A673 (cell line): Measurements from ENCODE around the gene DENND1A. TPM values are rescaled to one million over a fixed set of nuclear protein-coding genes. Genes with fewer than 3 reads are reported as not detected.

Experiments
- BruUV-seq: library from RNA; stranded (reverse); fragments of 400-500 nt; replicated peaks from 2 replicates; lab custom pipeline; 2021; lab: Mats Ljungman, UMichigan
- CTCF ChIA-PET: fragments of 300-600 bp; sonication (Branson Sonifier 250); formaldehyde crosslinking; loops from one replicate; lab custom pipeline; 2022; ENCODE audit warnings: antibody characterized with exemption; lab: Charles Lee
- POLR2A ChIA-PET: fragments of 300-600 bp; sonication (Branson Sonifier 250); formaldehyde crosslinking; loops from one replicate; lab custom pipeline; 2022; ENCODE audit warnings: antibody characterized with exemption; ENCODE audit not compliant: low non-redundant PET; lab: Charles Lee
- DNase-seq: peaks from one replicate; pipeline ENCODE4 v3.0.0-alpha.2; 2015; ENCODE audit warnings: low spot score
- H3K27ac ChIP-seq: fragments of 200-600 bp; sonication (generic); 2 replicates; pipeline ENCODE4 v1.5.1; 2016; ENCODE audit warnings: mixed run types, low read depth, mild to moderate bottlenecking, mixed read lengths, antibody characterized with exemption, low read length; ENCODE audit not compliant: poor library complexity, severe bottlenecking
- H3K27me3 ChIP-seq: fragments of 200-600 bp; sonication (generic); replicated peaks from 2 replicates; pipeline ENCODE4 v1.6.1; 2017; ENCODE audit warnings: mixed run types, low read depth, mild to moderate bottlenecking, mixed read lengths, antibody characterized with exemption, low read length; ENCODE audit not compliant: insufficient read depth, poor library complexity
- H3K36me3 ChIP-seq: fragments of 200-600 bp; sonication (generic); 2 replicates; pipeline ENCODE4 v1.6.1; 2016; ENCODE audit warnings: mixed run types, mild to moderate bottlenecking, mixed read lengths, antibody characterized with exemption, low read length; ENCODE audit not compliant: insufficient read depth, poor library complexity, severe bottlenecking
- H3K4me1 ChIP-seq: fragments of 200-600 bp; sonication (generic); 2 replicates; pipeline ENCODE4 v1.6.1; 2017; ENCODE audit warnings: mixed run types, mild to moderate bottlenecking, mixed read lengths, antibody characterized with exemption, low read length; ENCODE audit not compliant: insufficient read depth, poor library complexity, severe bottlenecking
- H3K4me3 ChIP-seq: fragments of 200-600 bp; sonication (generic); 2 replicates; pipeline ENCODE4 v1.5.1; 2016; ENCODE audit warnings: low read depth, mixed run types, mild to moderate bottlenecking, mixed read lengths, low read length; ENCODE audit not compliant: poor library complexity, severe bottlenecking
- H3K9me3 ChIP-seq: fragments of 200-600 bp; sonication (generic); 2 replicates; pipeline ENCODE4 v1.6.1; 2016; ENCODE audit warnings: mixed run types, low read depth, mild to moderate bottlenecking, mixed read lengths, antibody characterized with exemption, low read length; ENCODE audit not compliant: poor library complexity, severe bottlenecking
- EZH2 ChIP-seq: fragments of 200-600 bp; sonication (generic); IDR thresholded peaks from 2 replicates; pipeline ENCODE4 v1.6.1; 2017; ENCODE audit warnings: borderline replicate concordance, low read depth, mild to moderate bottlenecking, mixed read lengths, antibody characterized with exemption, low read length; ENCODE audit not compliant: poor library complexity, severe bottlenecking
- intact Hi-C: fragments of 100-400 bp; cut with micrococcal nuclease; formaldehyde crosslinking; loops from one replicate; pipeline ENCODE4 v1.10.0; 2022; ENCODE audit not compliant: unreplicated experiment
- total RNA-seq: library from RNA; stranded (reverse); gene quantifications from 2 replicates; pipeline ENCODE4 v1.2.3, GENCODE V29; 2021
- TF ChIP-seq, protein P1 (sequence below): fragments of 300-800, 200-600 bp; sonication (generic); conservative IDR thresholded peaks from 2 replicates; pipeline ENCODE4 v1.5.1; 2017; ENCODE audit warnings: low read depth, mild to moderate bottlenecking, antibody characterized with exemption, low read length, moderate library complexity, mixed read lengths

The DENND1A gene
- total RNA-seq, 1 experiment from 2014 or later = 12.0 TPM

DNA sequence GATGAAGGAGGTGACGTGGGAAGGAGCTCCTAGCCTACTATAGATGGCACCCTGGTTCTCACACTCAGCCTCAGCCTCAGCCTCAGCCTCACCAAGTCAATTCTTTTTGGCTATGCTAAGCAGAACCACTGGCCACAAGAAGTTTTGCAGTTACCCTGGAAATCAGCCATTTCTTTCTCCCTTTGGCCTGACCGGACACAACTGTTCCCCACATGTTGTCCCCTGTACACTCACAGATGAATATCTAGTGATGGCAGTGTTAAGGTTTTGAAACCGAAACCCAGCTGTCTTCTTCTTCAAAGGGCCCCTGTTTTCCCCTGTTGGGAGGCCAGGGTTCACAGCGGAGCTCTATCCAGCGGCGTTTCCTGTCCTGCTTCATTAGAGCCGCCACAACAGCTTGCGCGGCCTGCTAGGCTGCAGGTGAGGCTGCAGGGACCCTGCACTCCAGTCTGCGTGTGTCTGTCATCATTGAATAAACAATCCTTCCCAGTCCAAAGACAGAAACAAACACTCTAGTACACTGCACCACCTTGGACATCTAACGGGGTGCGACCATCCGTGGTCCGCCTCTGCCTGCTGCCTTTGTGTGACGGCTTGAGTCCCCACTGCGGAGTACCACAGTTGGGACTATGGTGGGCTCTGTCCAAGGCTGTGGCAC lies 250.5 kb downstream of the DENND1A start:
- Histone ChIP-seq H3K27ac (no peak overlapping the region), H3K4me1 (no peaks in the 10 kb centered on the region), H3K27me3 (peaks cover 3% of the 10 kb centered on the region), H3K4me3 (no peak overlapping the region), H3K36me3 (no peaks in the 10 kb centered on the region), H3K9me3 (no peaks in the 10 kb centered on the region)
- no TSS peak for BruUV-seq
- no peak for DNase-seq
- ChIA-PET POLR2A (interaction anchor here (0.5 kb wide), 1 partner anchor 1544 kb away, joined by 3 read pairs; no protein-coding TSS in a partner anchor), CTCF (no interaction called here)
- intact Hi-C loops = no loop called here
- no peak for TF ChIP-seq EZH2
- TF ChIP-seq, protein P1, sequence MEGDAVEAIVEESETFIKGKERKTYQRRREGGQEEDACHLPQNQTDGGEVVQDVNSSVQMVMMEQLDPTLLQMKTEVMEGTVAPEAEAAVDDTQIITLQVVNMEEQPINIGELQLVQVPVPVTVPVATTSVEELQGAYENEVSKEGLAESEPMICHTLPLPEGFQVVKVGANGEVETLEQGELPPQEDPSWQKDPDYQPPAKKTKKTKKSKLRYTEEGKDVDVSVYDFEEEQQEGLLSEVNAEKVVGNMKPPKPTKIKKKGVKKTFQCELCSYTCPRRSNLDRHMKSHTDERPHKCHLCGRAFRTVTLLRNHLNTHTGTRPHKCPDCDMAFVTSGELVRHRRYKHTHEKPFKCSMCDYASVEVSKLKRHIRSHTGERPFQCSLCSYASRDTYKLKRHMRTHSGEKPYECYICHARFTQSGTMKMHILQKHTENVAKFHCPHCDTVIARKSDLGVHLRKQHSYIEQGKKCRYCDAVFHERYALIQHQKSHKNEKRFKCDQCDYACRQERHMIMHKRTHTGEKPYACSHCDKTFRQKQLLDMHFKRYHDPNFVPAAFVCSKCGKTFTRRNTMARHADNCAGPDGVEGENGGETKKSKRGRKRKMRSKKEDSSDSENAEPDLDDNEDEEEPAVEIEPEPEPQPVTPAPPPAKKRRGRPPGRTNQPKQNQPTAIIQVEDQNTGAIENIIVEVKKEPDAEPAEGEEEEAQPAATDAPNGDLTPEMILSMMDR = no peak

DNA sequence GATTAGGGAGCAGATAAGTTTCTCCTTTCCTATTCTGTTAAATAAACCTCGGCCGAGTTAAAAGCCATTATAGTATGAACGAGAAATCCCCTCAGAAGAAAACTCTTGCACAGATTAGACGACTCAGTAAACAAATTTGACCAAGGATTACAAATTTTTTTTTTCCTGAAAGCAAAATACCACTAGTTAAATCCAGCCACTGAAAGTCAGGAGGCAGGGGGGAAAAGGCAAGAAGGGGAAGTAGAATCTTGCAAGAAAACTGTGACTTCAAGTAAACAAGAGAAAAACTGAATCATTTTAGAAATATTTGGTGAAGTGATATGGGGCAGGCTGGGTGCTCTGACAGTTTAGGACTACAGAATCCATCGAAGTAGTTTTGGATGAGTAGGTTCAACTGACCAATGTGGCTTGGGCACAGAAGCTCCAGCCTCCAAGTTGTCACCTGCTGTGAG lies 251.0 kb downstream of the DENND1A start:
- TF ChIP-seq EZH2 = no peak
- TF ChIP-seq, protein P1 = no peak
- POLR2A ChIA-PET = interaction anchor here (0.5 kb wide), 1 partner anchor 1544 kb away, joined by 3 read pairs; no protein-coding TSS in a partner anchor
- no peak overlapping the region for H3K4me3 ChIP-seq
- H3K27ac ChIP-seq = no peak overlapping the region
- H3K36me3 ChIP-seq = no peaks in the 10 kb centered on the region
- no TSS peak for BruUV-seq
- intact Hi-C loops = no loop called here
- H3K4me1 ChIP-seq = no peaks in the 10 kb centered on the region
- peaks cover 3% of the 10 kb centered on the region for H3K27me3 ChIP-seq
- CTCF ChIA-PET = no interaction called here
- no peak for DNase-seq
- no peaks in the 10 kb centered on the region for H3K9me3 ChIP-seq

DNA sequence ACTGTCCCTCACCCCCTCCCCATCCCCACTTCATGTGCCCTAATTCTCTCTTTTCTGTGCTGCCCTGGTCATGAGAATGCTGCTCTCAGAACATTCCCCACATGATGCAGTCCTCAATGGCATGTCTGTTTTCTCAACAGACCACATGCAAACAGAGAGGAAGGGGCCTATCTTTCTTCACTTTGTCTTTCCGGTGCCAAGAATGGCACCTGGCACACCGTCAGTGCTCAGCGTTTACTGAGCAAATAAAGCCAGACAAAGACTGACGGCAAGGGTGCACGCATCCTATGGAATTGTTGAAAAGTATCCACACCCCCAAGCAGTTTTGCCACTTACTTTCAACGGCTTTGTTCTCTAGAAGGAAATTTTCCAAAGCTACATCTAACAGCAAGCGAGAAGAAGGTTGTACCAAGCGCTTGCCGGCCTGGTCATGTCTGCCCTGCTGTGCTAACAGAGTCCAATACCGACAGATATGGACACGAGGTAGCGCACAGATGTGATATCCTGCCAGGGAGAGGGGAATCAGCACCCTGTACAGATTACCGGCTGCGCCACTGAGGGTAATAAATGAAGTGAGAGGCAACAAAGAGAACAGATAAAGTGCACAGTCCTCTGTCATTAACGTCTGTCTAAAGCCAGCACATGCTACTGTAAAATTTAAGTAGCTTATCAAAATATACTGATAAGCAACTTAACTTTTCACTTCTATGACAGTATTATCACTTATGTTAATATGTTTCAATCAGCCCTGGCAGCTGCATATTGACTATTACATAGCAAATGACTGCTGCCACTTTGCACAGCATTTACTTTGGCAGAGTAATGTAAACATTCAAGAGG lies 251.7 kb downstream of the DENND1A start:
- Histone ChIP-seq H3K36me3 (no peaks in the 10 kb centered on the region), H3K4me1 (no peaks in the 10 kb centered on the region), H3K4me3 (no peak overlapping the region), H3K9me3 (no peaks in the 10 kb centered on the region), H3K27me3 (no peaks in the 10 kb centered on the region), H3K27ac (no peak overlapping the region)
- ChIA-PET CTCF (no interaction called here), POLR2A (interaction anchor here (0.5 kb wide), 1 partner anchor 1543 kb away, joined by 3 read pairs; no protein-coding TSS in a partner anchor)
- TF ChIP-seq, protein P1 = no peak
- TF ChIP-seq EZH2 = no peak
- no peak for DNase-seq
- intact Hi-C loops = no loop called here
- BruUV-seq = no TSS peak
